GM19397 (cell line): ENCODE measurements around the gene CAVIN1.
"Not testable (repeated sequence)": the region's sequence is repeated elsewhere in the genome, so short reads cannot be mapped to it uniquely, and the experiment has no call there.

Source experiments
- ATAC-seq: cut with Tn5 transposase; IDR thresholded peaks from one replicate; pipeline ENCODE4 v1.9.1; 2021; ENCODE audit warnings: mild to moderate bottlenecking, moderate library complexity; ENCODE audit not compliant: unreplicated experiment

CAVIN1 gene

DNA sequence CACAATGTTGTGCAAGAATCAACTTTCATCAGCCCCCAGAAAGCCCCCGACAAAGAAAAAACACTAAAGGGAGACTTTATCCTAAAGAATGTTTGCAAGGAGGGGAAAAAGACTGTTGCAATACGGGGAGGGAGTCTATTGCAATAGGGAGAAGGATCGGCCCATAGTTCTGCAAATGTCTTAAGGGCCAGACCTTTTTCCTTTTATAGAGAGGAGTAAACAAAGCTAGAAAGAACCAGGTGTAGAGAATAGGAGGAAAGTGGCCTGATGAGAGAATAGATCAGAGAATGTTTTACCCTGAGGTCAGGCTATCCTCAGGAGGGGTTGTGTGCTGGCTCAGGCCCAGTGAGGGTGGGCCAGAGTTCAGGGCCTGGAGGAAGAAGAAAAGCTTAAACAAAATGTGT, 8.7 kb upstream of the CAVIN1 start:
- ATAC-seq: no peak

GRCh38 chr17:42429726-42430447, 6.8 kb upstream of the CAVIN1 start:
- ATAC-seq: no peak

DNA sequence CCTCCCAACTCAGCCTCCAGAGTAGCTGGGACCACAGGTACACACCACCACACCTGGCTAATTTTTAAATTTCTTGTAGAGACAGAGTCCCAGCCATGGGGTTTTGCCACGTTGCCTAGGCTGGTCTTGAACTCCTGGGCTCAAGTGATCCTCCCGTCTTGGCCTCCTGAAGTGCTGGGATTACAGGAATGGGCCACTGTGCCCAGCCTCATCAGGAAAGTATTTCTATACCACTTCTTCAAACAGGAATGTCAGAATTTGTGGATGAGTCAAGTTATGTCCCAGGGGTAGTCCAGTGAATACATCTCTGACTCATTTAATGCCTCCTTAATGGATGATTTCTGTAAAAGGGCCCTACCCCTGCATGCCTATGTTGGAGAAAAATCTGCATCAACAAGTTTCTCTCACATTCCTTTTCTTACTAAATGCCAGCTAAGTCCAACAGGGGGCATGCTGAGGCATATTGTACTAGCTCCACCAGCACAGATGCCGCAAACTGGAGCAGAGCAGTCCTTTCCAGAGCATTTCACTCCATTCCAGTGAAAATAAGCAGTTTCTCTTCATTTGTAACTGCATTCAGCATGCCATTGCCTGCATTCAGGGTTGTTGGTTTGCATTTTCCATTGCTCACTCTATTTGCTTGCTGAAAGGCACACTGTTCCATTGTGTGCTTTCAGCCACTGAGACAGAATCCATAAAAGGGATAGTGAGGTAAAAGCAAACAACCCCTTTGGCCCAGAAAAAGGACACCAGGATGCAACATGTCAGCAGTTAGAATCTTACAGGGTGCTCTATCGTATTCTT, 5.3 kb upstream of the CAVIN1 start:
- ATAC-seq: no peak

GRCh38 chr17:42424991-42425610, 2.0 kb upstream of the CAVIN1 start:
- ATAC-seq: no peak

GRCh38 chr17:42423766-42424165, 710 bp upstream of the CAVIN1 start:
- no peak for ATAC-seq

DNA sequence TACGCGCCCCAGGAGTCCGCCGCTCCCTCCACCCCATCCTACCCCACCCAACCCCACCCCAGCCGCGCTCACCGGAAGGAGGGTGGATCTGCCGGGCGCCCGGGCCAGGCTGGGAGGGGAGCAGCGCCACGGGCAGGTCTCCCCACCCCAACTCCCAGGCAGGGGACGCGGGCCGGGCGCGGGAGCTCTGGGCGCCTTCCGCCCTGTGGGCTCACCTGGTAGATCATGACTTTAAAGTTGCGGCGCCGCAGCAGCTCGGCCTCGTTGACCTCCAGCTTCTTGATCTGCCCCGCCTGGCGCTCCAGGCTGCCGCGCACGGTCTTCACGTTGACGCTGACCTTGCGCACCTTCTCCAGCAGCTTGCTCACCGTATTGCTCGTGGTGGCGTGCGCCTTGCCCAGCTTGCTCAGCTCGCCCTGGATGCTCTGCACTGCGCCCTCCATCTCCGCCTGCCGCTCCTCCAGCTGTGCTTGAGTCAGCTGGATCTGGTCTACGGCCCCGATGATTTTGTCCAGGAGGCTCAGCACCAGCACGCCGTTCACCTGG, 571 bp downstream of the CAVIN1 start:
- no peak for ATAC-seq

GRCh38 chr17:42421507-42422338, 1.3 kb downstream of the CAVIN1 start:
- ATAC-seq: no peak

GRCh38 chr17:42421136-42421506, 1.9 kb downstream of the CAVIN1 start:
- no peak for ATAC-seq

DNA sequence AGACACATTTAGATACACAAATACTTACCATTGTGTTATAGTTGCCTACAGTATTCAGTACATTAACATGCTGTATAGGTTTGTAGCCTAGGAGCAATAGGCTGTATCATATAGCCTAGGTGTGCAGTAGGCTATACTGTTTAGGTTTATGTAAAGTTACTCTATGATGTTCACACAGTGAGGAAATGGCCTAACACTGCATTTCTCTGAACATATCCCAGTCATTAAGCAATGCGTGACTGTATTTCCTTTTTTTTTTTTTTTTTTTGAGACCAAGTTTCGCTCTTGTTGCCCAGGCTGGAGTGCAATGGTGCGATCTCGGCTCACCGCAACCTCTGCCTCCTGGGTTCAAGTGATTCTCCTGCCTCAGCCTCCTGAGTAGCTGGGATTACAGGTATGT, 5.1 kb downstream of the CAVIN1 start:
- ATAC-seq: not testable (repeated sequence)

GRCh38 chr17:42414704-42415409, 8.2 kb downstream of the CAVIN1 start:
- no peak for ATAC-seq

DNA sequence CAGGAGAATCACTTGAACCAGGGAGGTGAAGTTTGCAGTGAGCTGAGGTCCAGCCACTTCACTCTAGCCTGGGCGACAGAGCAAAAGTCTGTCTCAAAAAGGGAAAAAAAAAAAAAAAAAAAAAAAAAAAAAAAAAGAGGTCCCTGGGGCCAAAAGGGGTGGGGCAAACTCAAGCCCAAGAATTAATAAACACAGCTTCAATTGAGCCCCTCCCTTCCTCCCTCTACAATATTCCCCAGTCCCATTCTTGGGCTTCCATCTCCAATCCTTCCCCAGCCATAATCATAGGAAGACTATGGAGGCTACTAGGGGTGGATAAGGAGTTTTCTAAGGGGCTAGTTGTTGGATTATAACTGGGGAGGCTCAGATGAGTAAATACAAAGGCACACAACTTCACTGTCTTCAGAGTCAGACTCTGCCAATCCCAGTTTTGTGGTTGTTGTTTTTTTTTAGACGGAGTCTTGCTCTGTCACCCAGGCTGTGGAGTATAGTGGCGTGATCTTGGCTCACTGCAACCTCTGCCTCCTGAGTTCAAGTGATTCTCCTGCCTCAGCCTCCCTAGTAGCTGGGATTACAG, 9.5 kb downstream of the CAVIN1 start:
- ATAC-seq: no peak

DNA sequence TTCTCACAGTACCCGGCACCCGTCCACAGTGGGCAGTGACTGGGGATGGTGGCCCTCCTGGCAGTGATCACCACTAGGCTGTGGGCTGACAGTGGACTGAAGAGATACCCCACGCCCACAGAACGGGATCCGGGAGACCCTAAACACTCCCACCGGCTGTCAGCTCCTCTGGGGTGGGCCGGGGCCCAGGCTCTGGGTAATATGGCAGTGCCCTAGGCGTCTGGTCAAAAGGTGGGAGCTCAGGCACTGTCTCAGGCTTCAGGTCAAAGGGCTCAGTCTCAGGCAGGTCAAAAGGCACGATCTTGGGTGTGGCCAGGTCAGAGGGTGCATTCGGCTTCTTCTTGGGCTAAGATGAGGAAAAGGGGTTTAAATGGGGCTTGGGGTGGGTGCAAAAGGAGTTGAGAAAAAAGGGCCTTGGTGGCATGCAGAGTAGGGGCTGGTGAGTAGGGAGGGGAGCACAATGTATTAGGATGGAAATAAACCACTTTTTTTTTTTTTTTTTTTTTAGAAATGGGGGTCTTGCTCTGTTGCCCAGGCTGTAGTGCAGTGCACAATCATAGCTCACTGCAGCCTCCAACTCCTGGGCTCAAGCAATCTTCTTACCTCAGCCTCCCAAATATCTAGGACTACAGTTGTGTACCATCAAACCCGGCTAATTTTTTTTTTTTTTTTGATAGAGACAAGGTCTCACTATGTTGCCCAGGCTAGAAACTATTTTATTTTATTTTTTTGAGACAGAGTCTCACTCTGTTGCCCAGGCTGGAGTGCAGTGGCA, 11.0 kb downstream of the CAVIN1 start:
- no peak for ATAC-seq

GRCh38 chr17:42411361-42411760, 11.7 kb downstream of the CAVIN1 start:
- no peak for ATAC-seq

DNA sequence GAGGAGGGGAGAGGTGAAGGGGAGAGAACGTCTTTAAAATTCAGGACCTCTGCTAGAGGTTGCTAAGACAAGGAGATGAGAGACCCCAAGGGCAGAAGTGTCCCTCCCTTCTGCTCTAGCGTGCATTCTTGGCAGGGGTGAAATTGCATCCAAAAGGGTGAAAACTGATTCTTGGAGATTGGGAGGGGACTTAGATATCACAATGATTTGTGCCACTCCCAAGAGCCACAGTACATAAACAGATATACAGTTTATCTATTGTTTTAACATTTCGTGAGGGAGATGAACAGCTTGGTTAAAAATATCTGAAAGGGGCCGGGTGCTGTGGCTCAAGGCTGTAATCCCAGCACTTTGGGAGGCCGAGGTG, 12.8 kb downstream of the CAVIN1 start:
- no peak for ATAC-seq

- no peak for ATAC-seq
Observed at GRCh38 chr17:42409523-42410318, 13.3 kb downstream of the CAVIN1 start.

DNA sequence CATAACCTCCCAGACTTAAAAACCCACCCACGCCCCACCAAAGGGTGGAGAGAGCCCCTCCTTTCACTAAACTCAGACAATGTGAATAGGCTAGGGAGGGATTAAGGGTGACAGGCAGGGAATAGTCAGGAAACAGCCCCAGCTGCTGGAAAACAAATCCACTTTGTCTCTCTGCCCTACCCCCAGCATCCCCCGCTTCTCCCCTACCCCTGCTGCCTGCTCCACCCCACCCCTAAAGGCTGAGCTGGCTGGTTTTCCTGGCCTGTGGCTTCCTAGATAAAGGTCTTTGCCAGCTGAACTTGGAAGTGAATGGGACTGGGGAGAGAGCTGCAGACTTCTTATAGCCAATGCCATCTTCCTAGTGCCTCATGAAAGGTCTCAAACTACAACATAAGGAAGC, 15.0 kb downstream of the CAVIN1 start:
- ATAC-seq: no peak

DNA sequence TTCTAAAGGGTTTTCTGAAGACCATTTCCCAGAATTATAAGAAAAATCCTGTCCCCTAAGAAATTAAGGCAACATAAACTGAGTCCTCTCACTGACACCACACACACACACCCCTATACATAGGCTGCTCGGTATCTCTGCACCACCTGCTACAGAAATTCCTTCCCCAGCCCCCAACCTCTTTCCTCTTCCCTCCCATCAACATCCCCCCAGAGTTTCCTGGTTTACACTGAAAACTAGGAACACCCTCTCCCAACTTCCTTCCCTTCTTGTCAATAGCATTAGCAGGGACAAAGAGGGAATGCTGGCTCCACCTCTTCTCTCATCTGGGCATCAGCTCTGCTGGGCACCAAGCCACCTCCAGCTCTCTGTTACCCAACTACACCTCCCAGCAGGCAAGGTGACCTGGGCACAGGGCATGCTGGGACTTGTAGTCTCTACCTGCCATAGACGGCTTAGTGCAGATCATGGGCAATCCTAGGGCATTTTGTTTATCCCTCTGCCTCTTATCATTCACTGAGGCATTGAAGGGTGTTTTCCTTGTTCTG, 15.7 kb downstream of the CAVIN1 start:
- ATAC-seq: no peak
